Measurements from ENCODE around the gene CNTD1. TPM values are rescaled to one million over a fixed set of nuclear protein-coding genes. Genes with fewer than 3 reads are reported as not detected.

Gene CNTD1, protein sequence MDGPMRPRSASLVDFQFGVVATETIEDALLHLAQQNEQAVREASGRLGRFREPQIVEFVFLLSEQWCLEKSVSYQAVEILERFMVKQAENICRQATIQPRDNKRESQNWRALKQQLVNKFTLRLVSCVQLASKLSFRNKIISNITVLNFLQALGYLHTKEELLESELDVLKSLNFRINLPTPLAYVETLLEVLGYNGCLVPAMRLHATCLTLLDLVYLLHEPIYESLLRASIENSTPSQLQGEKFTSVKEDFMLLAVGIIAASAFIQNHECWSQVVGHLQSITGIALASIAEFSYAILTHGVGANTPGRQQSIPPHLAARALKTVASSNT
- total RNA-seq (not detected), polyA plus RNA-seq (under 1 TPM; 0.24 to 0.32 TPM), total RNA-seq (not detected)

DNA sequence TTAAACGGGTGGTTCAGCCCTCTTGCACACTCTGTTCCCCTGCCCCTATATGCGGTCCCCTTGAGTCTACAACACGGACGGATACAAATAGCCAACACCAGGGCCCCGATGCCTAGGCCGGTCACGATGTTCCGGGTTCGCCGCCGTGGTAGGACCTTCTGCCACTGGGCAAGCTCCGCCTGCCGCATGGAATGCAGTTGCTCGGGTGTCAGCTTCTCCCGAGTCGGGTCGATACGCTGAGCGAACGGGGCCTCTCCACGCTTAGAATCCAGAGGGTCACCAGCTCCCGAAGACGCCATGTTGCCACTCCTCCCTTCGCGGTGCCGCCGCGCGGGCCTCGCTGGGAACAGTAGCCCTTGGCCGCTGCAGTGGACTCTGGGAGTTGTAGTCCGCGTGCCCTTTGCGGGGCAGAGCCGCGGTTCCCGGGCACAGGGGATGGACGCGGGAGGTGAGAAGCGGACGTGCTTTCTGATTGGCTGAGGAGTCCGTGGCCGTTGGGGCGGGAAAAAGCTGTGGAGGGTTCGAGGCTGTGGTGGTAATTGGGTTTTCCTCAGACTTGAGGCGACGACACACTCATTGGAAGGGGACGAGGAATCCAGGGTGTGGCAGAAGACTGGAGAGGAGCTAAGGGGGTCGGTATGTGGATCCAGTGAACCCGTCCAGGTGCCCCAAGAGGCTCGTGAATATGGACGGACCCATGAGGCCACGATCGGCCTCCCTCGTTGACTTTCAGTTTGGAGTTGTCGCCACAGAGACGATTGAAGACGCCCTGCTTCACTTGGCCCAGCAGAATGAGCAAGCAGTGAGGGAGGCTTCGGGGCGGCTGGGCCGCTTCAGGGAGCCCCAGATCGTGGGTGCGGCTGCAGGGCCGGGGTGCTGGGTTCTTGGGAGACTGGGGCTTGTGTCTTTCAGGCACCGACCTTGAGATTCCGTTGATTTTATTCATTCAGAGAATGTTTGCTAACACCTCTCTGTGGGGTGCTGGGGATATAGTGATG is at the start of gene CNTD1, which contains the start of gene COA3:
CNTD1 (plus strand) TSS at position 479 of the 998 bp plus-strand sequence; CDS start at position 686, 207 bp downstream.
COA3 (minus strand) TSS at position 322 of the 998 bp plus-strand sequence; CDS start at position 299, 23 bp downstream.
- peak; percentile 50 to 84 (median 58) for DNase-seq
- Histone ChIP-seq H3K9me3 (ENCODE audit: control insufficient read depth in 2 of 3, low read length in 3 of 3) (no peaks in the 10 kb centered on the region), H3K4me1 (ENCODE audit: control insufficient read depth in 2 of 2, insufficient read depth in 2 of 2, low read length in 2 of 2) (peaks cover 8 to 10% of the 10 kb centered on the region in 2 donors), H3K27me3 (ENCODE audit: control insufficient read depth in 2 of 2, insufficient read depth in 2 of 2, low read length in 2 of 2) (no peaks in the 10 kb centered on the region), H3K4me3 (ENCODE audit: low read length) (peak within 1 kb of the TSS; percentile 98), H3K36me3 (ENCODE audit: control insufficient read depth in 2 of 3, insufficient read depth in 3 of 3, low read length in 3 of 3) (peaks cover 0 to 4% (median 0%) of the 10 kb centered on the region in 3 experiments), H3K27ac (ENCODE audit: low read depth, low read length) (peak within 1 kb of the TSS; percentile 76)
- H3K27ac Mint-ChIP-seq: peak within 1 kb of the TSS; percentile 68 to 93 (median 82)
- peak; percentile 99 for ATAC-seq
- intact Hi-C loops (cut with micrococcal nuclease): loop anchor here (1.0 kb wide), 1 partner anchor 26 kb away; the partner anchor contains the start of gene BECN1 (in 2 of the 2)
- POLR2A ChIA-PET: interaction anchor here (0.5 to 4.2 kb wide), 7 partner anchors 25 to 683 kb away, joined by 3 to 19 read pairs (median 3); partner anchors contain the start of genes BECN1, PSME3 and VPS25
- peaks cover 0 to 13% (median 5%) of the 10 kb centered on the region in 5 donors for H3K36me3 Mint-ChIP-seq
- H3K9me3 Mint-ChIP-seq: peaks cover 0 to 2% (median 0%) of the 10 kb centered on the region in 11 donors
- CTCF ChIA-PET: interaction anchor here (0.7 to 1.0 kb wide), 2 partner anchors 25 to 39 kb away, joined by 3 to 6 read pairs; partner anchors contain the start of gene BECN1
- peaks cover 22 to 34% (median 31%) of the 10 kb centered on the region in 7 donors for H3K4me1 Mint-ChIP-seq
- peak within 1 kb of the TSS; percentile 88 to 97 (median 94) for H3K4me3 Mint-ChIP-seq
- peaks cover 0 to 19% (median 0%) of the 10 kb centered on the region in 5 donors for H3K27me3 Mint-ChIP-seq

DNA sequence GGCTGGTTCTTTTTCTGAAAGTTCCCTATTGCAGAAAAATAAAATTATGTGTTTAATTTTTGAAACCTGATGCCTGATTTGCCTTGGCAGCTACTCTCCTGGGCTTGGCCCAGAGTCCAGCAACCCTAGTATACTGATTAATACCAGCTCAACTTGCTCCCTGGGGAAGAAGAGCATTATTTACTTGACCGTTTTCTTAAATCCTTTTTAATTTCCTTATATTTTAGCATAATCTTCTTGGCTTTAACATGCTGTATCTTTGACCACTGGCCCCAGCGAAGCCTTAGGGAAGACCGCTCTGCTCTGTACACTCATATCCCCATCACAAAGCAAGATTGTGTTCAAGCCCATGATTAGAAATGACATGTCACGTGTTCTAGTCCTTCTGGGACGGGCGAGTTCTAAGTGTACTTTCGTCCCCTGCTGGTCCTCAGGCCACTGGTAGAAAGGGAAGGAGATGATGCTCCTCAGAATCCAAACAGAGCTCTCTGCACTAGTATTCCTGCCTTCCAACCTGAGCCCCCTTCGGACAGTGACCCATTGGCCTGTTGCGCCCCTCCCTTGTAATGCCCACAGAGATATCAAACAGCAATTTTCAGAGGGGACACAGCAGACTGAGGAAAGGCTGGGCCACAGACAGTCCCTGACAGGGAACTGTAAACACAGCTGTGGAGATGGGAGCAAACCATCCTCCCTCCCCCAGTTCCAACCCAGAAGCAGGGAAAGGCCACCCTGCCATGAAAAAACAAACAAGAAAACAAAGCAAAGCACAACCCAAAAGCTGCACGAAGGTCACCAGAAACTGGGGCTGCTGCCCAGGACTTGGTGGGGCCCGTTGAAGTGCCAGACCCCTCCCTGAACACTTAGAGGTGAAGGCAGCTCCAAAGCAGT is 49.5 kb upstream of the CNTD1 start:
- peaks cover 0 to 1% (median 0%) of the 10 kb centered on the region in 11 donors for H3K9me3 Mint-ChIP-seq
- peaks cover 0 to 6% (median 0%) of the 10 kb centered on the region in 3 experiments for H3K36me3 ChIP-seq (ENCODE audit: control insufficient read depth in 2 of 3, insufficient read depth in 3 of 3, low read length in 3 of 3)
- intact Hi-C loops (cut with micrococcal nuclease): loop anchor here in 1 of 2 donors (5.0 kb wide), 1 partner anchor 172 kb away; the partner anchor contains the start of gene PSMC3IP
- H3K36me3 Mint-ChIP-seq: no peaks in the 10 kb centered on the region
- peaks cover 7 to 8% of the 10 kb centered on the region in 2 donors for H3K4me1 ChIP-seq (ENCODE audit: control insufficient read depth in 2 of 2, insufficient read depth in 2 of 2, low read length in 2 of 2)
- H3K27ac Mint-ChIP-seq: no peak overlapping the region
- H3K27me3 ChIP-seq (ENCODE audit: control insufficient read depth in 2 of 2, insufficient read depth in 2 of 2, low read length in 2 of 2): peaks cover 0 to 3% of the 10 kb centered on the region in 2 donors
- peaks cover 7 to 12% (median 8%) of the 10 kb centered on the region in 7 donors for H3K4me1 Mint-ChIP-seq
- CTCF ChIA-PET: interaction anchor here (1.1 kb wide), 1 partner anchor 15 kb away, joined by 3 read pairs; no protein-coding TSS in a partner anchor
- POLR2A ChIA-PET: interaction anchor here (0.8 to 1.0 kb wide), 2 partner anchors 24 to 74 kb away, joined by 3 to 4 read pairs; partner anchors contain the start of gene VPS25
- H3K4me3 Mint-ChIP-seq: no peak overlapping the region
- no peaks in the 10 kb centered on the region for H3K9me3 ChIP-seq (ENCODE audit: control insufficient read depth in 2 of 3, low read length in 3 of 3)
- no peak overlapping the region for H3K27ac ChIP-seq (ENCODE audit: low read depth, low read length)
- no peak overlapping the region for H3K4me3 ChIP-seq (ENCODE audit: low read length)
- ATAC-seq (no peak), DNase-seq (no peak)
- H3K27me3 Mint-ChIP-seq: peaks cover 6 to 75% (median 11%) of the 10 kb centered on the region in 5 donors

DNA sequence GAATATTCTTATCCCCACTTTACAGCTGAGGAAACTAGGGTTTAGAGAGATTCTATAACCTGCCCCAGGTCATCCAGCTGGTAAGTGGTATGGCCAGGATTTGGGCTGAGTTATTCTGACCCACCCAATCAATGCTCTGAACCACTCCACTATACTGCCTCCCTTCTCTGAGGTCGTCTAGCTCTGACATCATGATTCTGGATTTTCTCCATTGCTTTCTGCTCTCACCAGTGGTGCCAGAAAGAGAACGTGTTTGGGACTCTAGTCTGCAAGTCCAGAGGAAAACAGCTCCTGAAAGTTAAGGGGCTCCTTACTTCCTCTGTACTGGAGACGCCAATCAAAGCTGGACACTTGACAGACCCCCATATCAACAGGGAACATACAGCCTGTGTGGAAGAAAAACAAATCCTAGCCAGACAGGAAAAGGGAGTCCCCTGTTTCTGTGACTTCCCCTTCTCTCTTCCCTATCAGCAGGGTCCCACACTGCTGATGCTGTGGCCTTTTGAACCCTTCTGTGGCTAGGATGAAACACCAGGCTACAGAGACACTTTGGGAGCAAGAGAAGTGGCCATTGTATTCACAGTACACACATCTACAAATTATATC is 47.8 kb upstream of the CNTD1 start:
- Mint-ChIP-seq H3K27ac (no peak overlapping the region), H3K4me3 (no peak overlapping the region), H3K9me3 (peaks cover 0 to 1% (median 0%) of the 10 kb centered on the region in 11 donors), H3K27me3 (peaks cover 8 to 80% (median 19%) of the 10 kb centered on the region in 5 donors), H3K4me1 (peaks cover 0 to under 1% (median 0%) of the 10 kb centered on the region in 7 donors), H3K36me3 (no peaks in the 10 kb centered on the region)
- ATAC-seq (no peak), DNase-seq (no peak)
- no peaks in the 10 kb centered on the region for H3K9me3 ChIP-seq (ENCODE audit: control insufficient read depth in 2 of 3, low read length in 3 of 3)
- H3K27me3 ChIP-seq (ENCODE audit: control insufficient read depth in 2 of 2, insufficient read depth in 2 of 2, low read length in 2 of 2): peaks cover 0 to 3% of the 10 kb centered on the region in 2 donors
- H3K27ac ChIP-seq (ENCODE audit: low read depth, low read length): no peak overlapping the region
- ChIA-PET POLR2A (interaction anchor here (0.6 to 1.0 kb wide), 2 partner anchors 7 to 1071 kb away, joined by 3 read pairs; no protein-coding TSS in a partner anchor), CTCF (no interaction called here)
- intact Hi-C loops (cut with micrococcal nuclease): no loop called here
- H3K4me3 ChIP-seq (ENCODE audit: low read length): no peak overlapping the region
- no peaks in the 10 kb centered on the region for H3K36me3 ChIP-seq (ENCODE audit: control insufficient read depth in 2 of 3, insufficient read depth in 3 of 3, low read length in 3 of 3)
- no peaks in the 10 kb centered on the region for H3K4me1 ChIP-seq (ENCODE audit: control insufficient read depth in 2 of 2, insufficient read depth in 2 of 2, low read length in 2 of 2)

DNA sequence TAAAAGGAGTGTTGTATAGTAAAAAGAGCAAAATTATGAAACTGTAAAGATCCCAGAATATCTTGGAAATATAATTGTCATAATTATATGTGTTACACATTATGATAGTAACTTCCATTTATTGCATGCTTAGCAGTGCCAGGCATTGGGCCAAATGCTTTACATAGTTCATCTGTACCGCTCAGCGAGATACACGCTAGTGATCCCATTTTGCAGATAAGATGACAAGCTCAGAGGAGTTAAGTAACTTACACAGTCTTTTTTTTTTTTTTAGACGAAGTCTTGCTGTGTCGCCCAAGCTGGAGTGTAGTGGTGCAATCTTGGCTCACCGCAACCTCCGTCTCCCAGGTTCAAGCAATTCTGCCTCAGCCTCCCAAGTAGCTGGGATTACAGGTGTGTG is 47.0 kb upstream of the CNTD1 start:
- Histone ChIP-seq H3K27me3 (ENCODE audit: control insufficient read depth in 2 of 2, insufficient read depth in 2 of 2, low read length in 2 of 2) (peaks cover 0 to 3% of the 10 kb centered on the region in 2 donors), H3K9me3 (ENCODE audit: control insufficient read depth in 2 of 3, low read length in 3 of 3) (no peaks in the 10 kb centered on the region), H3K27ac (ENCODE audit: low read depth, low read length) (no peak overlapping the region), H3K4me1 (ENCODE audit: control insufficient read depth in 2 of 2, insufficient read depth in 2 of 2, low read length in 2 of 2) (no peaks in the 10 kb centered on the region), H3K4me3 (ENCODE audit: low read length) (no peak overlapping the region), H3K36me3 (ENCODE audit: control insufficient read depth in 2 of 3, insufficient read depth in 3 of 3, low read length in 3 of 3) (no peaks in the 10 kb centered on the region)
- Mint-ChIP-seq H3K4me3 (no peak overlapping the region), H3K27ac (no peak overlapping the region), H3K27me3 (peaks cover 13 to 79% (median 25%) of the 10 kb centered on the region in 5 donors), H3K36me3 (no peaks in the 10 kb centered on the region), H3K4me1 (no peaks in the 10 kb centered on the region), H3K9me3 (peaks cover 0 to 4% (median 0%) of the 10 kb centered on the region in 11 donors)
- DNase-seq (no peak), ATAC-seq (no peak)
- CTCF ChIA-PET: no interaction called here
- POLR2A ChIA-PET: interaction anchor here (0.6 to 1.0 kb wide), 2 partner anchors 8 to 112 kb away, joined by 3 to 5 read pairs; no protein-coding TSS in a partner anchor
- intact Hi-C loops (cut with micrococcal nuclease): no loop called here

DNA sequence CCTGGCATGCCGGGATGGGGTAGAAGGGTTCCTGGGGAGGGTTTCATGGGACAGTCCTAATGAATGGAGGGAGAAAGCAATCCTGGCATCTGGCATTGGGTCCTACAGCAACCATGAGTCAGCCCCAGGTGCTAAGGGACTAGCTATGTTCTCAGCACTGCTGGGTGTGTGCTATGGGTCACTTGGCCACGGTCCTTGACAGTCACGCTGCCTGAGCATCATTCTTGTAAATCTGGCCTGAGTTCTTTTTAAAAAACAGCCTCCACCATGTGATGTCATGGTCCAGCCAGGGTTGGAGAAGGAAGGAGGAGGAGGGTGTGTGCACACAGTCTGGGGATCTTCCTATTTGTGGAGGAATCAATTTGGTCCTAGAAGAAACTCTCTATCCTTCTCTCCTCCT is 43.9 kb upstream of the CNTD1 start:
- Histone ChIP-seq H3K36me3 (ENCODE audit: control insufficient read depth in 2 of 3, insufficient read depth in 3 of 3, low read length in 3 of 3) (no peaks in the 10 kb centered on the region), H3K27ac (ENCODE audit: low read depth, low read length) (no peak overlapping the region), H3K4me3 (ENCODE audit: low read length) (no peak overlapping the region), H3K9me3 (ENCODE audit: control insufficient read depth in 2 of 3, low read length in 3 of 3) (no peaks in the 10 kb centered on the region), H3K4me1 (ENCODE audit: control insufficient read depth in 2 of 2, insufficient read depth in 2 of 2, low read length in 2 of 2) (no peaks in the 10 kb centered on the region), H3K27me3 (ENCODE audit: control insufficient read depth in 2 of 2, insufficient read depth in 2 of 2, low read length in 2 of 2) (peaks cover 0 to 3% of the 10 kb centered on the region in 2 donors)
- Mint-ChIP-seq H3K36me3 (peaks cover 0 to 3% (median 0%) of the 10 kb centered on the region in 5 donors), H3K27ac (no peak overlapping the region), H3K27me3 (peaks cover 25 to 73% (median 39%) of the 10 kb centered on the region in 5 donors), H3K9me3 (peaks cover 0 to 4% (median 0%) of the 10 kb centered on the region in 11 donors), H3K4me3 (no peak overlapping the region), H3K4me1 (peaks cover 0 to 1% (median 0%) of the 10 kb centered on the region in 7 donors)
- DNase-seq (no peak), ATAC-seq (no peak)
- CTCF ChIA-PET: no interaction called here
- intact Hi-C loops (cut with micrococcal nuclease): no loop called here
- POLR2A ChIA-PET: no interaction called here

All from naive thymus-derived CD4-positive, alpha-beta T cell (primary cell).